Measurements from ENCODE around the gene KCNT2. TPM values are rescaled to one million over a fixed set of nuclear protein-coding genes. Genes with fewer than 3 reads are reported as not detected.

The KCNT2 gene
- total and polyA plus RNA-seq, 2 of the 8 experiments (the other 6 are each of a cell fraction or from before 2014, with no cell fraction given) = 2.3 to 10.2 TPM

- no peak for TF ChIP-seq BACH1 (IDR thresholded peaks at IDR 0.05; ENCODE audit: low read length)
- TF ChIP-seq SUZ12 (IDR thresholded peaks at IDR 0.05; ENCODE audit: low read length) = no peak
- no peak for TF ChIP-seq SAP30 (IDR thresholded peaks at IDR 0.05; ENCODE audit: insufficient read depth, insufficient replicate concordance, low read length)
- no peak for TF ChIP-seq CTCF (IDR thresholded peaks at IDR 0.05; ENCODE audit: control extremely low read depth in 1 of 3, insufficient read depth in 1 of 3, low read depth in 1 of 3, low read length in 3 of 3)
Observed at GRCh38 chr1:196387766-196388165, 220.5 kb downstream of the KCNT2 start (continued).

All from H1 (cell line).